Activated naive CD8-positive, alpha-beta T cell treated with anti-CD3 and anti-CD28 coated beads, Interleukin-2, amount 10 ng/mL, durations not matched to agents 7 days and 5 days (primary cell): ENCODE measurements around the gene CLCN5. TPM values are rescaled to one million over a fixed set of nuclear protein-coding genes. Genes with fewer than 3 reads are reported as not detected.

Source experiments
- ATAC-seq: fragments of 150-1000 bp; cut with Tn5 transposase; one replicate; pipeline ENCODE4 v1.10.0; 2021; ENCODE audit warnings: low read depth, moderate library complexity
- POLR2A ChIA-PET: fragments of 350-600 bp; sonication (Branson Sonifier 250); formaldehyde crosslinking; loops from one replicate; lab custom pipeline; 2021; ENCODE audit warnings: antibody characterized with exemption; lab: Charles Lee
- DNase-seq: peaks from one replicate; pipeline ENCODE4 v3.0.0; 2021
- H3K27ac Mint-ChIP-seq: one replicate; pipeline ENCODE4 v1.8.0; 2022; ENCODE audit warnings: mild to moderate bottlenecking, mixed read lengths
- H3K27me3 Mint-ChIP-seq: one replicate; pipeline ENCODE4 v1.8.0; 2022; ENCODE audit warnings: mild to moderate bottlenecking, moderate library complexity, mixed read lengths
- H3K36me3 Mint-ChIP-seq: one replicate; pipeline ENCODE4 v1.8.0; 2021; ENCODE audit warnings: mild to moderate bottlenecking, mixed read lengths
- H3K4me1 Mint-ChIP-seq: one replicate; pipeline ENCODE4 v1.8.0; 2021; ENCODE audit warnings: mixed read lengths
- H3K4me3 Mint-ChIP-seq: one replicate; pipeline ENCODE4 v1.8.0; 2022; ENCODE audit warnings: mild to moderate bottlenecking, moderate library complexity, mixed read lengths
- H3K9me3 Mint-ChIP-seq: one replicate; pipeline ENCODE4 v1.8.0; 2021; ENCODE audit warnings: mixed read lengths
- total RNA-seq, 2 experiments: library from RNA; stranded (reverse); gene quantifications; one replicate each; pipeline ENCODE4 v1.2.3, GENCODE V29; 2021

Gene CLCN5
- total RNA-seq, 2 experiments from 2014 or later, result 2.6 to 3.1 TPM

GRCh38 chrX:49910344-49910743 is 12.1 kb upstream of the CLCN5 start:
- Mint-ChIP-seq H3K36me3 (no peaks in the 10 kb centered on the region), H3K27ac (peak overlapping the region; percentile 82), H3K4me1 (peaks cover 11% of the 10 kb centered on the region), H3K9me3 (no peaks in the 10 kb centered on the region), H3K27me3 (no peaks in the 10 kb centered on the region), H3K4me3 (peak overlapping the region; percentile 37)
- POLR2A ChIA-PET, result no interaction called here
- ATAC-seq (peak; percentile 67), DNase-seq (no peak)

- no peak overlapping the region for H3K27ac Mint-ChIP-seq
- DNase-seq, result no peak
- POLR2A ChIA-PET, result no interaction called here
- no peak overlapping the region for H3K4me3 Mint-ChIP-seq
- H3K27me3 Mint-ChIP-seq, result no peaks in the 10 kb centered on the region
- no peaks in the 10 kb centered on the region for H3K36me3 Mint-ChIP-seq
- no peaks in the 10 kb centered on the region for H3K9me3 Mint-ChIP-seq
- no peak for ATAC-seq
- peaks cover 11% of the 10 kb centered on the region for H3K4me1 Mint-ChIP-seq
Observed at GRCh38 chrX:49912086-49912485, 10.3 kb upstream of the CLCN5 start.

- POLR2A ChIA-PET, result no interaction called here
- no peak overlapping the region for H3K4me3 Mint-ChIP-seq
- no peaks in the 10 kb centered on the region for H3K9me3 Mint-ChIP-seq
- DNase-seq (no peak), ATAC-seq (no peak)
- peaks cover 11% of the 10 kb centered on the region for H3K4me1 Mint-ChIP-seq
- no peak overlapping the region for H3K27ac Mint-ChIP-seq
- H3K36me3 Mint-ChIP-seq, result no peaks in the 10 kb centered on the region
- no peaks in the 10 kb centered on the region for H3K27me3 Mint-ChIP-seq
Observed at GRCh38 chrX:49912861-49913260, 9.5 kb upstream of the CLCN5 start.

GRCh38 chrX:49915361-49916222 is 6.8 kb upstream of the CLCN5 start:
- H3K36me3 Mint-ChIP-seq, result no peaks in the 10 kb centered on the region
- POLR2A ChIA-PET, result interaction anchor here (1.1 kb wide), 1 partner anchor 36 kb away, joined by 3 read pairs; the partner anchor contains the start of gene USP27X
- ATAC-seq (peak; percentile 60), DNase-seq (no peak)
- H3K27ac Mint-ChIP-seq, result no peak overlapping the region
- no peaks in the 10 kb centered on the region for H3K9me3 Mint-ChIP-seq
- no peak overlapping the region for H3K4me3 Mint-ChIP-seq
- peaks cover 2% of the 10 kb centered on the region for H3K4me1 Mint-ChIP-seq
- no peaks in the 10 kb centered on the region for H3K27me3 Mint-ChIP-seq

- Mint-ChIP-seq H3K27ac (no peak overlapping the region), H3K9me3 (no peaks in the 10 kb centered on the region), H3K36me3 (no peaks in the 10 kb centered on the region), H3K4me1 (peaks cover 6% of the 10 kb centered on the region), H3K27me3 (no peaks in the 10 kb centered on the region), H3K4me3 (no peak overlapping the region)
- ATAC-seq, result no peak
- DNase-seq, result no peak
- POLR2A ChIA-PET, result no interaction called here
Observed at GRCh38 chrX:49919617-49920016, 2.8 kb upstream of the CLCN5 start.

GRCh38 chrX:49921109-49921508 is 1.3 kb upstream of the CLCN5 start:
- H3K27me3 Mint-ChIP-seq, result no peaks in the 10 kb centered on the region
- H3K9me3 Mint-ChIP-seq, result no peaks in the 10 kb centered on the region
- no peak for ATAC-seq
- peaks cover under 1% of the 10 kb centered on the region for H3K36me3 Mint-ChIP-seq
- H3K4me1 Mint-ChIP-seq, result peaks cover 6% of the 10 kb centered on the region
- POLR2A ChIA-PET, result no interaction called here
- no peak overlapping the region for H3K4me3 Mint-ChIP-seq
- no peak overlapping the region for H3K27ac Mint-ChIP-seq
- no peak for DNase-seq

GRCh38 chrX:49925176-49925575 is 2.8 kb downstream of the CLCN5 start:
- Mint-ChIP-seq H3K4me1 (peaks cover 6% of the 10 kb centered on the region), H3K9me3 (no peaks in the 10 kb centered on the region), H3K4me3 (no peak overlapping the region), H3K36me3 (peaks cover 7% of the 10 kb centered on the region), H3K27ac (no peak overlapping the region), H3K27me3 (no peaks in the 10 kb centered on the region)
- ATAC-seq (no peak), DNase-seq (no peak)
- POLR2A ChIA-PET, result no interaction called here

- no peaks in the 10 kb centered on the region for H3K27me3 Mint-ChIP-seq
- H3K4me3 Mint-ChIP-seq, result no peak overlapping the region
- H3K36me3 Mint-ChIP-seq, result peaks cover 7% of the 10 kb centered on the region
- H3K4me1 Mint-ChIP-seq, result no peaks in the 10 kb centered on the region
- no peak overlapping the region for H3K27ac Mint-ChIP-seq
- DNase-seq, result no peak
- no peak for ATAC-seq
- H3K9me3 Mint-ChIP-seq, result no peaks in the 10 kb centered on the region
- POLR2A ChIA-PET, result no interaction called here
Observed at GRCh38 chrX:49930039-49930438, 7.6 kb downstream of the CLCN5 start.

- no peak for ATAC-seq
- Mint-ChIP-seq H3K9me3 (no peaks in the 10 kb centered on the region), H3K36me3 (no peaks in the 10 kb centered on the region), H3K27ac (no peak overlapping the region), H3K4me1 (no peaks in the 10 kb centered on the region), H3K4me3 (no peak overlapping the region), H3K27me3 (no peaks in the 10 kb centered on the region)
- POLR2A ChIA-PET, result no interaction called here
- no peak for DNase-seq
Observed at GRCh38 chrX:49932791-49933190, 10.4 kb downstream of the CLCN5 start.

GRCh38 chrX:49934148-49934547 is 11.8 kb downstream of the CLCN5 start:
- H3K9me3 Mint-ChIP-seq, result no peaks in the 10 kb centered on the region
- DNase-seq (no peak), ATAC-seq (no peak)
- no peak overlapping the region for H3K27ac Mint-ChIP-seq
- H3K4me3 Mint-ChIP-seq, result no peak overlapping the region
- POLR2A ChIA-PET, result no interaction called here
- no peaks in the 10 kb centered on the region for H3K36me3 Mint-ChIP-seq
- no peaks in the 10 kb centered on the region for H3K27me3 Mint-ChIP-seq
- no peaks in the 10 kb centered on the region for H3K4me1 Mint-ChIP-seq

- ATAC-seq (no peak), DNase-seq (no peak)
- POLR2A ChIA-PET, result no interaction called here
- Mint-ChIP-seq H3K4me1 (no peaks in the 10 kb centered on the region), H3K9me3 (no peaks in the 10 kb centered on the region), H3K27ac (no peak overlapping the region), H3K4me3 (no peak overlapping the region), H3K36me3 (no peaks in the 10 kb centered on the region), H3K27me3 (no peaks in the 10 kb centered on the region)
Observed at GRCh38 chrX:49934729-49935128, 12.3 kb downstream of the CLCN5 start.

GRCh38 chrX:49947781-49948180 is 25.4 kb downstream of the CLCN5 start:
- ATAC-seq (no peak), DNase-seq (no peak)
- Mint-ChIP-seq H3K9me3 (no peaks in the 10 kb centered on the region), H3K36me3 (no peaks in the 10 kb centered on the region), H3K4me3 (no peak overlapping the region), H3K27ac (no peak overlapping the region), H3K27me3 (no peaks in the 10 kb centered on the region), H3K4me1 (peaks cover 3% of the 10 kb centered on the region)
- POLR2A ChIA-PET, result no interaction called here

GRCh38 chrX:49949961-49950360 is 27.6 kb downstream of the CLCN5 start:
- Mint-ChIP-seq H3K9me3 (no peaks in the 10 kb centered on the region), H3K27ac (no peak overlapping the region), H3K4me1 (peaks cover 3% of the 10 kb centered on the region), H3K4me3 (no peak overlapping the region), H3K36me3 (no peaks in the 10 kb centered on the region), H3K27me3 (no peaks in the 10 kb centered on the region)
- POLR2A ChIA-PET, result no interaction called here
- DNase-seq (no peak), ATAC-seq (no peak)

- DNase-seq (no peak), ATAC-seq (no peak)
- H3K4me1 Mint-ChIP-seq, result peaks cover 3% of the 10 kb centered on the region
- no peaks in the 10 kb centered on the region for H3K36me3 Mint-ChIP-seq
- POLR2A ChIA-PET, result no interaction called here
- H3K27ac Mint-ChIP-seq, result no peak overlapping the region
- H3K4me3 Mint-ChIP-seq, result no peak overlapping the region
- no peaks in the 10 kb centered on the region for H3K27me3 Mint-ChIP-seq
- no peaks in the 10 kb centered on the region for H3K9me3 Mint-ChIP-seq
Observed at GRCh38 chrX:49951524-49952193, 29.3 kb downstream of the CLCN5 start.
